IPS DF 19.7 (cell line): ENCODE data around the gene APBB2.

Source experiments
- DNase-seq: peaks from one replicate; pipeline ENCODE4 v3.0.0-alpha.2; 2013; ENCODE audit warnings: low read depth, low spot score

Gene APBB2

DNA sequence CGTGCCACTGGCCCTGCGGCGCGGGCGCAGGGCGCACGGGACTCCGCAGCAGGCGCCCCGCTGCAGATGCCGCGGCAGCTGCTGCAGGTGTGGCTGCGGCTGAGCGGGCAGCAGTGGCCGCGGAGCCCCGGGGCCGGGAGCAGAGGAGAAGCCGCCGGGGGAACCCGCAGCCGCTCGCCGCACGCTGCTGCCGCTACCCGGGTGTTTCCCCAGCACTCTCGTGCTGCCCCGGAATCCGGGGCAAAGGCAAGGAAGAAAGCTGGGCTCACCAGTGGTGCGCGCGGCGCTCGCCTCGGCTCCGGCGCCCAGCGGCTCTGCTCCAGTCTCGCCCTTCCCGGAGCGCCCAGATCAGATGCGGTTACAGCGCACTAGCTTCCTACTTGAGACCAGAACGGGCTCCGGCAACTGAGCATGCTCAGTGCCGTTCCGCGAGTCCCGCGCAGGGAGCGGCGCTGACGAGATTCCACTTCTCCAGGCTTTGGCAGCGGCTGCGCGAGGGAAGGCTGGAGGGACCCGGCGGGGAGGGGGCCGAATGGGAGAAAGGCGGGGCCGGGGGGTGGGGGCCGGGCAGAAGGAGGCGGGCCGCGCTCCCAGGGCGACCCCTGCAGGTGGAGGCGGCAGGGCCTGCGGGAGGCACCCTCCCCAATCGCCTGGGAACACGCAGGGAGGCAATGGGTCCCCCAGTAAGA is at the start of gene APBB2:
TSS of gene APBB2 (minus strand) at position 407 of the 689 bp plus-strand sequence. CDS start 181,288 bp downstream, outside the sequence.
- peak; percentile 76 for DNase-seq

DNA sequence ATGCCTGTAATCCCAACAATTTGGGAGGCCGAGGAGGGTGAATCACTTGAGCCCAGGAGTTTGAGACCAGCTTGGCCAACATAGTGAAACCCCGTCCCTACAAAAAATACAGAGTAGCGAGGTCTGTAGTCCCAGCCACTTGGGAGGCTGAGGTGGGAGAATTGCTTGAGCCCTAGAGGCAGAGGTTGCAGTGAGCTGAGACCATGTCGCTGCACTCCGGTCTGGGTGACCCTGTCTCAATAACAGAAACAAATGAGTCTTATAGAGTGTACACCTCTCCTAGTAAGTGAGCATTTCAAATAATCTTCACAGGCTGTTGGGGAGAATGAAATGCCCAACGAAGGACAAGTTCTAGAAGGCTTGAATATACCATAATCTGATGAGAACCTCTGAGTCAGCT is 47.9 kb upstream of the APBB2 start:
- DNase-seq: no peak

- DNase-seq: no peak
These were observed 45.9 kb upstream of the APBB2 start for GRCh38 chr4:41260116-41260733.

- DNase-seq: no peak
These were observed 44.4 kb upstream of the APBB2 start for GRCh38 chr4:41258783-41259182.

- no peak for DNase-seq
These were observed 43.6 kb upstream of the APBB2 start for GRCh38 chr4:41257906-41258305.

- no peak for DNase-seq
These were observed 43.0 kb upstream of the APBB2 start for GRCh38 chr4:41257257-41257901.

DNA sequence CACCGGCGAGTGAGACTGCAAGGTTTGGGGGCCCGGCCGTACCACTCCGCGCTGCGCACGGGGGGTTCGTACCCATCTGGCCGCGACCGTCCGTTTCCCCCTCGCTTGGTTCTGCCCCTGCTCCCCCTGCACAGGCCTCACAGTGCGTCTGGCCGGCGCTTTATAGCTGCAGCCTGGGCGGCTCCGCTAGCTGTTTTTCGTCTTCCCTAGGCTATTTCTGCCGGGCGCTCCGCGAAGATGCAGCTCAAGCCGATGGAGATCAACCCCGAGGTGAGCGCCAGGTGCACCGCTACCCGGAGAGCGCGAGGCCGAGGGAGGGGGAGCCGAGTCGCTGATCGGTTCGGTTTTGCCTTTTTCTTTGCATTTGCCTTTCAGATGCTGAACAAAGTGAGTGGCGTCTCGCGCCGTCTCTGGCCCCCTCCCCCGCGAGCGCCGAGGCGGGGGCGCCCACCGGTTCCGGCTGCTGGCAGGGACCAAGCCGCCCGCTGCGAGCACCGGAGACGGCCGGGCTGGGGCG is 42.5 kb upstream of the APBB2 start, which contains the start of gene UCHL1:
TSS of gene UCHL1 (plus strand) at position 189 of the 517 bp plus-strand sequence. CDS start at position 238, 49 bp downstream.
- DNase-seq: peak; percentile 83

DNA sequence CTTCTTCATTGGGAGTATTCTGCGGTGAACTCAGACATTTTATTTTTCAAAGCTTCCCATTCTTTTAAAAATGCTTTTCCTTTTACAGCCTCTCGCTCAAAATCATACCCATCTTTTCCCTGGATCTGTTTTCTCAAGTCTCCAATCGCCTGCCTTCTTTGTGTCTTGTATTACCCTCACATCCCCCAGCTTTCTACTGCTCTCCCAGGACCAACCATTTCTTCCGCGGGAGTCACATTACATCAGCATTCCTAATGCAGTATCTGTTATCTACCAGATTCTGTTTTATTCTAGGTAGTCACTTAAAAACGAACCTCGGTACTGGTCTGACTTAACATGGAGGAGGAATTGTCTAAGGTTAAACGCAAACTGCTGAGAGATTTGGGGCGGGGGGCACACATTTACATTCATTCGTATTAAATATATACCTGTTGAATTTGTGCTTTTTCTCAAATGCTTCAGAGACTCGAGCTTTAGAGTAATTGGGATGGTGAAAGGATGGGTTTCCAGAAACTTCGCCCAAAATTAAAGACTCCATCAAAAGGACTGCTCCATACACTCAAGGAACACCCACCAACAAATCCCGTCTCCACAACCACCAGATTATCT is 41.9 kb upstream of the APBB2 start:
- no peak for DNase-seq

DNA sequence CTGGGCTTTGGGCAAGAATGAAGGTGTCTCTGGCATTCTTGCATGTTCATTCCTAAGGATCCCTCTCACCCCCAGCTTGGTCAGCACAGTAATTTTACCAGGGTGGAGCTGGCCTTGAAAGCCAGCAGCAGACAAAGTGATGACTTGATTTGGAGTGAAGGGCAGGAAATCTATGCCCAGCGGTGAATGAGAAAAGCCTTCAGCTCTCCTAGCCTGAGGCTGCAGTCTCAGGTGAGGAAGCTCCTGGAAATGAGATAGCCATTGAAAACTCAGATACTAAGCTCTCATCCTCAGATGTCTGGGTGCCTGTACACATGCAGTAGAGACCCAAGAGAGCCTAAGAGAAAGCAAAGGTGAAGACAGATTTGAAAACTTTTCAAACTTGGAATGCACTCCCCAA is 31.6 kb upstream of the APBB2 start:
- no peak for DNase-seq

DNA sequence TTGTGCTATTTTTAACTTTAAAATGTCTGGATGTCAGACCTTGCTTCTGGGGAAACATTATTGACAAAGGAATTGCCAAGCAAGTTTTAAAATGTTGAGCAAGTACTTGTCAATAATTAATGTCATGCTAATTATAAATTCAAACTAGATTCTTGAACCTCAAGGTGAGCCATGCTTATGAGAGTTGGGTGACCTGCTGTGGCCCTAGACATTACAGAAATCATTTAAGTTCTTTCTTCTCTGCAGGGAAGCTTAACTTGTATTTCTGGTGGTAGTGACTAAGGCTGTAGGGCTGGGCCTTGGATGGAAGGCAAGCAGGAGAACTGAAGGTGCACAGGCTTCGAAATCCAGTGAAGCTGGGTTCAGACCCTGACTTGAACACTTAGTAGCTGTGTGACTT is 27.6 kb upstream of the APBB2 start:
- DNase-seq: no peak

DNA sequence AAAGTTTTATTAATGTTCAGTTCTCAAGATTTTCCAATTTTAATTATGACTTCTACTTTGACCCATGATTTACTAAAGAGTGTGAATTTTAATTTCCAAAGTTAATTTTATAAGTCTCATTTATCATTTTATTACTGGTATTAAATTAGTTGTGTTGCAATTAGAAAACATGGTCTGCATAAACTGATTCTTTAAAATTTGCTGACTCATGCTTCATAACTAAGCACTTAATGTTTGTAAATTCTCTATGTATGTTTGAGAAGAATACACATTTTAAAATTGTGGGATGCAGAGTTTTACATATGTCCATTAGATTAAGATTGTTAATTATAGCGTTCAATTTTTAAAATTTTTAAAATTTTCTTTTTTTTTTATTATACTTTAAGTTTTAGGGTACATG is 22.2 kb upstream of the APBB2 start:
- no peak for DNase-seq

GRCh38 chr4:41236032-41236431 is 21.7 kb upstream of the APBB2 start:
- no peak for DNase-seq

DNA sequence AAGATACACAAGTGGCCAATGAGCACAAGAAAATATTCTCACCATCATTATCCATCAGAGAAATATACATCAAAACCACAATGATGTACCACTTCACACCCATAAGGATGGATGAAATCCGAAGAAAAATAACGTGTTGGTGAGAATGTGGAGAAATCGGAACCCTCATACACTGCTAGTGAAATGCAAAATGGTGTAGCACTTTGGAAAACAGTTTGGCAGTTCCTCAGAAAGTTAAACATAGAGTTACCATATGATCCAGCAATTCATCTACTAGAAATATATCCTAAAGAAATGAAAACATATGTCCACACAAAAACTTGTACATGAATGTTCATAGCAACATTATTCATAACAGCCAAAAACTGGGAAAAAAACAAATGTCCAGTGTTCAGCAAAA is 18.5 kb upstream of the APBB2 start:
- DNase-seq: no peak

DNA sequence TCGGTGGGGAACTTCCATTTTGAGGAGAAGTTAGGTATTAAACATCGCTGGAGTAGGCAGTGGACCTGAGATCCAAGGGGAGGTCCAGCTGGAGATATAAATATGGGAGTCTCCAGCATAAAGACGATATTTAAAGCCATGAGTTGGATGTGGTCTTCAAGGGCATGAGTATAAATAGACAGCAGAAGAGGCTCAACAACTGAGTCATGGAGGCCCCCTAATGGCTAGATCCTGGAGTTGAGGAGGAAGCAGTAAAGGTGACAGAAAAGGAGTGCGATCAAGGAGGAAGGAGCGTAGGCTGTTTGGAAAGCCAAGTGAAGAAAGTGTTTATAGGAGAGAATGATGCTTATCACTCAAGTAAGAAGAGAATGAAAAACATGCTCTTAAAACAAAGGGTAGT is 18.1 kb upstream of the APBB2 start:
- DNase-seq: no peak

- no peak for DNase-seq
These were observed 13.6 kb upstream of the APBB2 start for GRCh38 chr4:41227902-41228301.

DNA sequence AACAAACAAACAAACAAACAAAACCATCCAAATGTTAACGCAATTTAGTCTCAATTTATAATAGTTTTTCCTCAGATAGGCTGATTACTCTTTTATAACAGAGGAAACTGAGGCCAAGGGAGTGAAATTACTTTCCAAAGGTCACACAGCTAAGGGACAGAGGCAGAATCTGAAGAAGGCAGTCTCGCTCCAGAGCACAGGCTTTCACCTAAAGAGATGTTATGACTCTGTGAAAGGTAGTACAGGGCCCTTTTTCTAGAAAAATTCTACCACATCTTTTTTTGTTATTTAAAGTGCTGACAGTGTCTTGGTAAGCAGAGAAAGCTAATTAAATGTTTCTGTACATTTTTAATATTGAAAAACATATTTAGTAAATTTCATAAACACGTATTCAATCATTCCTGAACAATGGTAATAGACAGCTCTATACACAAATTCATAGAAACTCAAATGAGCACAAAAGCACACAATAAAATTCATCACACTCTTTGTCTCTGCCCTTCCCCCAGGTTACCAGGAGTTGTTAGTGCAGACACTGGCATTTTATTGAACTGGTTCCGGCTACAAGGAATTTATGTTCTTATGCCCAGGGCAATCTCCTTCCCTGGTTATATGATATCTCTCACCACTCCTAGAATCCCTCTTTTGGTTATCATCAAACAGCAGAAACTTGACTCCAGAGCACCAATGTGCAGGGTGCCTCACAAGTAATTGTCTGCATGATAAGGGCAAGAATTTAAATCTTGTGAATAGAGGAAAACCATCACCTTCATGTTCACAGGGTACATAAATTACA is 7.7 kb upstream of the APBB2 start:
- DNase-seq: no peak

- no peak for DNase-seq
These were observed 5.1 kb upstream of the APBB2 start for GRCh38 chr4:41219421-41219950.

DNA sequence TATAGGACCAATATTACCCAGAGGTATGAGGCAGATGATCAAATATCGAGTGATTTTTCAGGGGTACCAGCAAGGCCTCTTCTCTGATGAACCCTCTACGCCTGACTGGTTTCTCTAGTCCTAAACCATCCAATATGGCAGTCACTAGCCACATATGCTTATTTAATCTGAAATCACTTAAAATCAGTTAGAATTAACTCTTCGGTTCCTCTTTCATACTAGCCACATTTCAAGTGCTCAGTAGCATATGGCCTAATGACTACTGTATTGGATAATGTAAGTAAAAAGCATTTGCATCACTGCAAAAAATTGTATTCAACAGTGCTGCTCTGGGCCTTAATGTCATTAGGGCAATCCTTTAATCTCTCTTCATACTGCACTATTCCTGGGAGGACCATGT is 4.4 kb upstream of the APBB2 start:
- no peak for DNase-seq

DNA sequence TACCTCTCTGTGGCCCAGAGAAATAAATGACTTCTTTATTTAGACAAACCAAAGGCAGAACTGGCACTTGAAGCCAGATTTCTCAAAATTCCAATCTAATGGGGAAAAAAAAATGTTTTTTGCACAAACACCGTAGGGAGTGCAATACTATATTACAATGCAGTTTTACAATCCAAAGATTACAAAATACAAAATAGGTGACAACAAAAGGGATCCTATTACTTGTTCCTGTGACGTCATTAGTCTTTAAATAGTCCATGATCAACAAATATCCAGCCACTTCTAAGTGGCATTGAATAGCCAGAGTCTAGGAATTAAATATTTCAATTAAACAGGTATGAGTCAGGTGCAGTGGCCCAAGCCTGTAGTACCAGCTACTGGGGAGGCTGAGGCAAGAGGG is 3.0 kb upstream of the APBB2 start:
- DNase-seq: no peak

GRCh38 chr4:41217020-41217333 is 2.6 kb upstream of the APBB2 start:
- DNase-seq: no peak

- peak; percentile 54 for DNase-seq
These were observed 2.1 kb upstream of the APBB2 start for GRCh38 chr4:41216294-41217019.
